AG20443 (cell line): ENCODE results near the gene C9orf153.

Source experiments
- DNase-seq: peaks from one replicate; pipeline ENCODE4 v3.0.0; 2012; ENCODE audit warnings: low spot score, mixed read lengths

C9orf153 gene

DNA sequence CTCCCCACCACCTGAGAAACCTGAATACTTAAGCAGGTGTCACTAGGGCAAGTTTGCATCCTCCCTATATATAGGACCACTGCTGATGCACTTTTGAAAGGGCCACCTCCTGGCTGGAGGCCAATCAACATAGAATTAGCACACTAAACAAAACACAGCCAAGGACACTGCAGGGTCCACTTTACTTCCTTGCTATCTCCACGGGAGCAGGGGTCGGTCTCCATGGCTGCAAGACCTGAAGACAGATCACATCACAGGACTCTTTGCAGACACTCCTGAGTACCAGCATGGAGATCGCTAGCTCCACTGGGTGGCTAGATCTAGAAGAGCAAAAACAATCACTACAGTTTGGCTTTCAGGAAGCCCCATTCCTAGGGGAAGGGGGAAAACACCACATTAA is 72.3 kb downstream of the C9orf153 start:
- no peak for DNase-seq

DNA sequence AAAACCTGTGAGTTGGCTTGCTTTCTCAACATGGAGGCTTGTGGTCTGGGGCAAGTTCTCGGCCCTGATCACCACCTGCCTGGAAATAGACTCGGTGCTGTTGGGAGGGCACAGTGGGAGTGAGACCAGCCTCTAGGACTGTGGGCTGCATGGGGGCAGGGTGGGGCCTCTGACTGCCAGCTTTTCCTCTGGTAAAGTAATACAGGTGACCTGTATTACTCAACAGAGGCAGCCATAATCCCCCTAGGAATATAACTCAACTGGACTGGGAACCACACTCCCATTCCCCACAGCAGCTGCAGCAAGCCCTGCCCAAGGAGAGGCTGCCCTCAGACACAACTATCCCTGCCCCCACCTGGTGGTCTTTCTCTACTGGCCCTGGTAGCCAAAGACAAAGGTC is 72.8 kb downstream of the C9orf153 start:
- DNase-seq = no peak

DNA sequence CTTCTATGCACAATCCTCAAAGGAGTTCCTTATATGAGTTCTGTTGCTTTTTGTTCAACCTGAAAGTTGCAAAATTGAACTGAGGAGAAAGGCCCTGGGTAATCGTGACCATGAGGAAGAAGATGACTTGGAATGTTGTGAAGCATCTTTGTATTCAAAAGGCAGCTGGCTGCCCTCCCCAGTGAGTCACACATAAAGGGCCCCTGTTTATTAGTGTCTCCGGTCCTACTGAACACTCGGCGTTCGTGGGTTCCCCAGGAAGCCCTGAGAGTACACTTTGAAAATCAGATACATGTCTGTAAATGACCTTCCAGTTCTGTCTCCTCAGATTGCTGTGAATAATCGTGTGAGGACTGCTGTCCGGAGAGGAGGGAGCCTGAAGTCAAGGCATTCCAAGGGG is 73.6 kb downstream of the C9orf153 start:
- DNase-seq = no peak

DNA sequence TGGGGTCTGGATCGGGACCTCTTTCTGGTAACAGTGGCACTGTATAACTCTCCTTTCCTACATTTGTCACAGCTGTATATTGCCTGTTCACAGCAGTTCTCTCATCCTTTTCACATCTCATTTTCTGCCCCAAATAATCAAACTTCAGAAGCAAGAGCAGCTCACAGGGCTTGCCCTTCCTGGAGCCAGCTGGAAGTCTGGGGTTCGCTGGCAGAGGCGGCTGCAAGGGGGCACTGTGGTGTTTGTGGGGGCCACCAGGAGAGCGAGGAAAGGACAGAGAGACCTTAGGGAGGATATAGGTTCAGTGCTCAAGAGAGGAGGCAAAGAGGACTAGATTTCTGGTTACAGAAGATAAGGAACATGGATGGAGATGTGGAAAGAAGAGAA is 75.3 kb downstream of the C9orf153 start:
- DNase-seq = no peak

DNA sequence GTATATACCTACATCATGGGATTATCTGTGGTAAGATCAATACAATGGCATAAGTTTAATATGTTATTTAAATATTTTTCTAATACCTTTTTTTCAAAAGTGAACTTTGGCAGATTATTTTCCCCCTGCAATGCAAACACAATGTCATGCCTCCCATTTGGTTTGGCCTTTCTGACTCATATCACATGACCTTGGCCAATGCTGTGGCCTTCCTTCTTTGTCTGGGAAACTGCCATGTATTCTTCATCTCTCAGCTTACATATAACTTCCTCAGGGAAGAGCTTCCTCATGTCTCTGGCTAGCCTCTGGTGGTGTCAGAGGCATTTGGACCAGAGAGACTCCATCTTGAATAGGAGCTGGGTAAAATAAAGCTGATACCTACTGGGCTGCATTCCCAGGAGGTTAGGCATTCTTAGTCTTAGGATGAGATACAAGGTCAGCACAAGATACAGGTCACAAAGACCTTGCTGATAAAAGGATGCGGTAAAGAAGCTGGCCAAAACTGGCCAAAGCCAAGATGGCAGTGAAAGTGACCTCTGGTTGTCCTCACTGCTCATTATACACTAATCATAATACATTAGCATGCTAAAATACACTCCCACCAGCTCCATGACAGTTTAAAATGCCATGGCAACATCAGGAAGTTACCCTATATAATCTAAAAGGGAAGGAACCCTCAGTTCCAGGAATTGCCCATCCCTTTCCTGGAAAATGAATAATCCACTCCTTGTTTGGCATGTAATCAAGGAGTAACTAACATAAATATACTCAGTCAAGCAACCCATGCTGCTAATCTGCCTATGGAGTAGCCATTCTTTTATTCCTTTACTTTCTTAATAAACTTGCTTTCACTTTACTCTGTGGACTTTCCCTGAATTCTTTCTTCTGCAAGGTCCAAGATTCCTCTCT is 76.0 kb downstream of the C9orf153 start:
- DNase-seq = no peak

DNA sequence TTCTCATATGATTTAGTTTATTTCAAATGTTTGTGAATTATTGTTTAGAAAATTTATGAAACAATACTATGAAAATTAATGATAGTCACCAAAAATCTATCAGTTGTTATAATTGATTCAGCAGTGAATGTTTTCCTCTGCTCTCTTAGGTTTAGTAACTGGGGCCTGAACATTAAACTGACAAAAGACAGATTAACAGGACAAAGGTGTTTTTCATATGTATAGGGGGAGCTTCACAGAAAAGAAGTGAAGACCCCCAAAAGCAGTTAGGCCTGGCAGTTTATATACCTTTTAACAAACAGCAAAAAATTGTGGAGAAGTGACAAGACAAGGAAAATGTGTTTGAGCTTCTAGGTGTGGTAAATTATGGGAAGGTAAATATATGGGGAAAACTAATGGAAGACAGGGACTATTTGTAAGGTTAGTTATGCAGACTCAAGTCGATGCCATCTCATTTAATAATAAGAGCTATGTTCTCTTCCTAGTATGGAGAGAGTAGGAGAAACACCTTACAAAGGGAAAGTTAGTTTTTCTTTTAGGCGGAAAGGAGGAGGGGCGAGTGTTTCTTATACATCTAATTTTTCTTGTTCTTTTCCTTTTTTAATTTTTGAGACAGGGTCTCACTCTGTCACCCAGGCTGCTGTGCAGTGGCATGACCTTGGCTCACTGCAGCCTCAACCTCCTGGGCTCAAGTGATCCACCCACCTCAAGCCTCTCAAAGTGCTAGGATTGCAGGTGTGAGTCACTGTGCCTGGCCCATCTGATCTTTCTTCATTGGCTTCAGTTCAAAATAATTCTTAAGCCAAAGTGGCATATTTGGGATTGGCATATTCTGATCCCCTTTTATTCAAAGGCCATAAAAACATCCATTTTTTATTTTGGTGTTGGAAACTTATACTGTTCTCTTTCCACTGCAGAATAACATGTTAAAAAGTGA is 77.8 kb downstream of the C9orf153 start:
- DNase-seq = no peak

DNA sequence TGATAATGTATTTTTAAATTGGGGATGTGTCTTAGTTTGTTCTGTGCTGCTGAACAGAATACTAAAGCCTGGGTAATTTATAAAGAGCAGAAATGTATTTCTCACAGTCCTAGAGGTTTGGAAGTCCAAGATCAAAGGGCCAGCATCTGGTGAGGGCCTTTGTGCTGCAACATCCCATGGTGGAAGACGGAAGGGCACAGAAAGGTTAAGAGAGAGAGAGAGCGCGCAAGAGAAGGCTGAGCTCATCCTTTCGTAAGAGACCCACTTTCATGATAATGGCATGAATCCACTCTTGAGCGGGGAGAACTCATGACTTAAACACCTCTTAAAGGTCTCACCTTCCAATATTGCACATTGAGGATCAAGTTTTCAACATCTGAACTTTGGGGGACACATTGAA is 81.0 kb downstream of the C9orf153 start:
- DNase-seq = no peak

DNA sequence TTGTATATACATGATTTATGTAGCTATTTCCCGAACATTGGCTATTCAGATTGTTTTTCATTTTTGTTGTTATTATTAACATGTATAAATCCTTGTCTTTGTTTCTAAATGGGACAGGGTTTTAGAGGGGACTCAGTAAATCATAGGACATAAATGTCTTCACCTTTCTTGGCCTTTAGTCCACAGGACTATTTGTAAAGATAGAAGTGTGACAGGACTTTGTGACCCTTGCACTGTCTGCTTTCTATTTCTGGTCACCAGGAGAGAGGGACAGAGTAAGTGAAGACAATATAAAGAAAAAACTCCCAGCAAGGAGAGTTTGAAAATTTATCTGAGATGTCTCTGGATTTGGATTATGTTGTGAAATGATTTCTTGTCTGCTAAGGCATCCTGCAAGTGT is 81.5 kb downstream of the C9orf153 start:
- DNase-seq = no peak

DNA sequence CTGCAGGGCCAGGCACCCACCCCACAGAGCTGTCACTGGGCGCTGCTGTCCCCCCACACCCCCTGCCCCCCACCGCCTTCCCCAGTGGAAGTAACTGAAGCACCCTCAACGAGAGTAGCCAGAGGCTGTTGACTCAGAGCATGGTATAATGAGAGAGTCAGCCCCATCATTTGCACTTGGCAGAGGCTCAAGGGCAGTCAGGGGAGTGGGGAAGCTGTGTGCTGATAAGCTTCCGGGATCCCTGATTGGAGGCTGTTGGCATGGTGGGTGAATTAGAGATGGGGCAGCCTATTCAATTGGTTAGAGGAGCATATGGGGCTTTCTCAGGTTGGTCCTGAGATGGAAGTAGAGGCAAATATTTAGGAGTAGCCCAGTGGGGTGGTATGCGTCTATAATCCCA is 83.0 kb downstream of the C9orf153 start:
- no peak for DNase-seq

DNA sequence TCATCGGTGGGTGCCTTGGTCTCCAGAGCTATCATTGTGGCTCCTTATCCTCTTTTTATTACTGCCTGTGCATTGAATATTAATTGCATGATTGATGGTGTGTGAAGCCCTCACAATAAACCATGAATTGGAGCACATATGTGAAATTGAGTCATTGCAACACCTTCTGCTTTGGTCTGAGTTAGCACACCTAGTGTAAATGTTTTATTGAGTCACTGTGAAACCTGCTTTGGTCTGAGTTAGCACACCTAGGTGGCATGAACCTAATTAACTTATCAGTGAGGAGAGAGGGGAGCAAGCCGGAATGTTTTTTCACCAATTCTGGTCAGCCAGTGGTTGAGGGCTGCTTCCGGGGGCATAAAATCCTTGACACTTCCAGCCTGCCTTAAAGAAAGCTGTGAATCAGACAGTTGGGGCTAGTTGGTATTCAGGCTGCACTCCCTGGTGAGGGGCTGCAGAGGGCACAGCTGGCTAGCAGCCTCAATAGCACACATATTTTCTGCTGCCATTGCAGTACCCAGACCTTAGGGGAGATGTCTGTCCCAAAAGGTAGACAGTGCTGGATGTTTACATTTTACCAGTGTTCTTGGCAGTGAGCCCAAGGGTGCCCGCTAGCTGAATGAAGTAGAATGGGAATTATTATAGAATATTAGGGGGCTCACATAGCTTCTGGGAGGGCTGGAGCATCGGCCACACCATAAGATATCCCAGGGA is 83.6 kb downstream of the C9orf153 start:
- no peak for DNase-seq

DNA sequence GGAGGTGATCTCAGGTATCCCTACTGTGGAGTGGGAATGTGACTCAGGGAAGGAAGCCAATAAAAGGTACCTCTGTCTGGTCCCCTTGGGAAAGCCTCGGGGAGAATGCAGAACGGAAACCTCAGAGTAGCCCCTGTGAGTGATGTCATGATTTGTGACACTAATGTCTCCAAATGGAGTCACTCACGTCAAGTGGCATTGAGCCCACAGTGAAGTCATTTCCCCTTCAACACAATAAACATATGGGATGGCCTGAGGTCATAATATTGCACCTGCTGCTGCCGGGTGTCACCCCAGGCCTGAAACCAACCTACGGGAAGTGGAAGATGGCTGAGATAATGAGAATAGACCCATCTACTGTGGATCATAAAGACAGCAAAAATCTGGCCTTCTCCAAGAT is 84.2 kb downstream of the C9orf153 start:
- no peak for DNase-seq
